ENCODE results near the gene NAT10.
A peak's percentile ranks its signal among the peaks of the same experiment; 100 is the strongest.

NAT10 gene

GRCh38 chr11:34111722-34112270, 6.4 kb downstream of the NAT10 start:
- DNase-seq = no peak

- DNase-seq = no peak
These were observed 8.6 kb downstream of the NAT10 start for GRCh38 chr11:34114014-34114413.

- no peak for DNase-seq
These were observed 9.0 kb downstream of the NAT10 start for GRCh38 chr11:34114471-34114870.

- no peak for DNase-seq
These were observed 15.2 kb downstream of the NAT10 start for GRCh38 chr11:34120651-34121050.

- no peak for DNase-seq
These were observed 19.6 kb downstream of the NAT10 start for GRCh38 chr11:34124885-34125668.

GRCh38 chr11:34126959-34127848, 21.8 kb downstream of the NAT10 start:
- no peak for DNase-seq

GRCh38 chr11:34128824-34129223, 23.4 kb downstream of the NAT10 start:
- no peak for DNase-seq

GRCh38 chr11:34132261-34132965, 27.0 kb downstream of the NAT10 start:
- DNase-seq = no peak

GRCh38 chr11:34134765-34135164, 29.3 kb downstream of the NAT10 start:
- no peak for DNase-seq

- no peak for DNase-seq
These were observed 30.0 kb downstream of the NAT10 start for GRCh38 chr11:34135439-34135838.

GRCh38 chr11:34136420-34136819, 31.0 kb downstream of the NAT10 start:
- no peak for DNase-seq

GRCh38 chr11:34139346-34139745, 33.9 kb downstream of the NAT10 start:
- no peak for DNase-seq

- DNase-seq = no peak
These were observed 34.7 kb downstream of the NAT10 start for GRCh38 chr11:34140149-34140548.

- no peak for DNase-seq
These were observed 37.6 kb downstream of the NAT10 start for GRCh38 chr11:34143048-34143447.

GRCh38 chr11:34145073-34145472, 39.6 kb downstream of the NAT10 start:
- no peak for DNase-seq

GRCh38 chr11:34145847-34146381, 40.5 kb downstream of the NAT10 start:
- no peak for DNase-seq

GRCh38 chr11:34146411-34146810, 41.0 kb downstream of the NAT10 start:
- no peak for DNase-seq

GRCh38 chr11:34146866-34147265, 41.4 kb downstream of the NAT10 start:
- DNase-seq = no peak

- no peak for DNase-seq
These were observed 42.2 kb downstream of the NAT10 start for GRCh38 chr11:34147581-34147980.

- DNase-seq = no peak
These were observed 43.2 kb downstream of the NAT10 start for GRCh38 chr11:34148504-34149165.

- DNase-seq = no peak
These were observed 43.8 kb downstream of the NAT10 start for GRCh38 chr11:34149274-34149673.

GRCh38 chr11:34149786-34150185, 44.4 kb downstream of the NAT10 start:
- peak; percentile 25 for DNase-seq

Data from fibroblast of skin of scalp (primary cell).